ENCODE results near the gene C17orf75.

Gene C17orf75

DNA sequence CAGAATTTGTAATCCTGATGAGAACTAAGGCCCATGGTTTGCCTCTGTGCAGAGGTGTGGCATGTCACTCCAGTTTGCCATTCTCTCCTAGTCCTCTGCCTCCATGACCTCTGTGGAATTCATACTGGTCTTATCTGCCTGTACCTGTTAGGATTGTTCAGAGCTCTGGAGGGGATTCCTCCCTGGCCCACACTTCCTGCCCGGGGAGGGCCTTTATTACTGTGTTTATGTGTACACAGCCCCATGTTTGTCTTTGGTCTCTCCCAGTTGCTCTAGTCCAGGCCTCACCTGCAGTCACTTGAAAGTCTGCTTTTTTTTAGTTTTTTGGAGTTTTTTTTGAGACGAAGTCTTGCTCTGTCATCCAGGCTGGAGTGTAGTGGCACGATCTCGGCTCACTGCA is 39.9 kb downstream of the C17orf75 start:
- POLR2A ChIA-PET = no interaction called here
- peaks cover 0 to 4% of the 10 kb centered on the region in 2 experiments; a peak in 2 of 3 replicates for H3K36me3 ChIP-seq (ENCODE audit: control insufficient read depth in 2 of 2, insufficient read depth in 1 of 2, low read length in 2 of 2)

DNA sequence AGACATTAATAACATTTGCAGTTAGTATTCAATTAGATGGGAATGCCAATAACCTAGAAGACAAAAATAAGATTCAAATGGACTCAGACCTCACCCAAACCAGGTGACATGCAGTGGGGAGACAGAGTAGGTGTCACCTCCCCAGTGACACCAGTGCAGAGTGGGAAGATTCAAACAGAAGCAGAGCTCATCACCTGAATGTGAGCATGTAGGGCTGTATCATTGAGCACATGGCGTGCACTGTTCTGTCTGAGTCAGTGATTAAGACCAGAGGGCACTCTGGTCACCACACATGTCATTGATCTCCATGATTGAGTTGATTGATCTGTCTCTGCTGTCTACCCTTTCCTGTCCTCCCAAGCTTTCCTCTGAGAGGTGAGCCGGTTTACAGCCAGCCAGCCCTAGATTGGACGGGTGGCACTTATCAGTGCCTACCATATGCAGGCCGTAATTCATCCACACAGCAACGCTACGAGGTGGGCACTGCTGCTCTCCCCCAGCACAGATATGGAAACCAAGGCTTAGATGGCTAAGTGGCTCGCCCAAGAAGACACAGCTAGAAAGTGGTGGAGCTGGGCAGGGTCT is 42.3 kb downstream of the C17orf75 start:
- H3K4me1 ChIP-seq (ENCODE audit: control insufficient read depth, insufficient read depth, low read length) = peaks cover 42% of the 10 kb centered on the region
- no peak overlapping the region for H3K4me3 ChIP-seq (ENCODE audit: low read depth, low read length)
- H3K36me3 ChIP-seq (ENCODE audit: control insufficient read depth in 2 of 2, insufficient read depth in 1 of 2, low read length in 2 of 2) = peaks cover 0 to 8% of the 10 kb centered on the region in 2 experiments; a peak in 2 of 3 replicates
- ChIA-PET POLR2A (no interaction called here), CTCF (no interaction called here)
- H3K27ac ChIP-seq (ENCODE audit: extremely low read depth, low read depth, low read length) = peak overlapping the region; percentile 89
- H3K9me3 ChIP-seq (ENCODE audit: control insufficient read depth, insufficient read depth, low read depth, low read length) = no peaks in the 10 kb centered on the region
- no peak for TF ChIP-seq ZNF707 (tag by site-specific recombination; IDR thresholded peaks at IDR 0.05)
- TF ChIP-seq ZNF394 (tag by site-specific recombination; IDR thresholded peaks at IDR 0.05; ENCODE audit: borderline replicate concordance) = no peak
- TF ChIP-seq ZNF157 (tag by site-specific recombination; IDR thresholded peaks at IDR 0.05) = no peak
- TF ChIP-seq ZNF664 (tag by site-specific recombination; IDR thresholded peaks at IDR 0.05) = no peak
- no peak for TF ChIP-seq ZNF610 (tag by site-specific recombination; IDR thresholded peaks at IDR 0.05; ENCODE audit: borderline replicate concordance)
- TF ChIP-seq, protein P1, sequence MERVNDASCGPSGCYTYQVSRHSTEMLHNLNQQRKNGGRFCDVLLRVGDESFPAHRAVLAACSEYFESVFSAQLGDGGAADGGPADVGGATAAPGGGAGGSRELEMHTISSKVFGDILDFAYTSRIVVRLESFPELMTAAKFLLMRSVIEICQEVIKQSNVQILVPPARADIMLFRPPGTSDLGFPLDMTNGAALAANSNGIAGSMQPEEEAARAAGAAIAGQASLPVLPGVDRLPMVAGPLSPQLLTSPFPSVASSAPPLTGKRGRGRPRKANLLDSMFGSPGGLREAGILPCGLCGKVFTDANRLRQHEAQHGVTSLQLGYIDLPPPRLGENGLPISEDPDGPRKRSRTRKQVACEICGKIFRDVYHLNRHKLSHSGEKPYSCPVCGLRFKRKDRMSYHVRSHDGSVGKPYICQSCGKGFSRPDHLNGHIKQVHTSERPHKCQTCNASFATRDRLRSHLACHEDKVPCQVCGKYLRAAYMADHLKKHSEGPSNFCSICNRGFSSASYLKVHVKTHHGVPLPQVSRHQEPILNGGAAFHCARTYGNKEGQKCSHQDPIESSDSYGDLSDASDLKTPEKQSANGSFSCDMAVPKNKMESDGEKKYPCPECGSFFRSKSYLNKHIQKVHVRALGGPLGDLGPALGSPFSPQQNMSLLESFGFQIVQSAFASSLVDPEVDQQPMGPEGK (tag by site-specific recombination; IDR thresholded peaks at IDR 0.05) = no peak
- TF ChIP-seq ZNF174 (tag by site-specific recombination; IDR thresholded peaks at IDR 0.05) = no peak
- TF ChIP-seq ZNF239 (tag by site-specific recombination; IDR thresholded peaks at IDR 0.05) = no peak
- TF ChIP-seq ZNF548 (tag by site-specific recombination; IDR thresholded peaks at IDR 0.05) = no peak
- TF ChIP-seq, protein P2, sequence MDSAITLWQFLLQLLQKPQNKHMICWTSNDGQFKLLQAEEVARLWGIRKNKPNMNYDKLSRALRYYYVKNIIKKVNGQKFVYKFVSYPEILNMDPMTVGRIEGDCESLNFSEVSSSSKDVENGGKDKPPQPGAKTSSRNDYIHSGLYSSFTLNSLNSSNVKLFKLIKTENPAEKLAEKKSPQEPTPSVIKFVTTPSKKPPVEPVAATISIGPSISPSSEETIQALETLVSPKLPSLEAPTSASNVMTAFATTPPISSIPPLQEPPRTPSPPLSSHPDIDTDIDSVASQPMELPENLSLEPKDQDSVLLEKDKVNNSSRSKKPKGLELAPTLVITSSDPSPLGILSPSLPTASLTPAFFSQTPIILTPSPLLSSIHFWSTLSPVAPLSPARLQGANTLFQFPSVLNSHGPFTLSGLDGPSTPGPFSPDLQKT (IDR thresholded peaks at IDR 0.05; ENCODE audit: borderline replicate concordance, low read depth, low read length) = no peak
- TF ChIP-seq TRIM28 (IDR thresholded peaks at IDR 0.05; ENCODE audit: borderline replicate concordance, low read length) = no peak
- TF ChIP-seq ZNF416 (tag by site-specific recombination; IDR thresholded peaks at IDR 0.05) = no peak
- TF ChIP-seq GFI1B (tag by site-specific recombination; IDR thresholded peaks at IDR 0.05) = no peak
- no peak for TF ChIP-seq ZNF768 (tag by site-specific recombination; IDR thresholded peaks at IDR 0.05)

More for the DNA sequence above, 39.9 kb downstream of the C17orf75 start:
- H3K9me3 ChIP-seq (ENCODE audit: control insufficient read depth, insufficient read depth, low read depth, low read length) = no peaks in the 10 kb centered on the region
- TF ChIP-seq ZNF530 (tag by site-specific recombination; IDR thresholded peaks at IDR 0.05; ENCODE audit: low read depth) = no peak
- no peak for TF ChIP-seq ZNF366 (tag by site-specific recombination; conservative IDR thresholded peaks at IDR 0.05)
- TF ChIP-seq ZNF585B (tag by site-specific recombination; IDR thresholded peaks at IDR 0.05) = no peak
- peak; percentile 46; the same call in 1 of the 2 replicates for TF ChIP-seq WT1 (tag by site-specific recombination; IDR thresholded peaks at IDR 0.05)
- no peak for TF ChIP-seq ZNF174 (tag by site-specific recombination; IDR thresholded peaks at IDR 0.05)
- TF ChIP-seq ZNF558 (tag by site-specific recombination; IDR thresholded peaks at IDR 0.05) = no peak
- TF ChIP-seq, protein P3, sequence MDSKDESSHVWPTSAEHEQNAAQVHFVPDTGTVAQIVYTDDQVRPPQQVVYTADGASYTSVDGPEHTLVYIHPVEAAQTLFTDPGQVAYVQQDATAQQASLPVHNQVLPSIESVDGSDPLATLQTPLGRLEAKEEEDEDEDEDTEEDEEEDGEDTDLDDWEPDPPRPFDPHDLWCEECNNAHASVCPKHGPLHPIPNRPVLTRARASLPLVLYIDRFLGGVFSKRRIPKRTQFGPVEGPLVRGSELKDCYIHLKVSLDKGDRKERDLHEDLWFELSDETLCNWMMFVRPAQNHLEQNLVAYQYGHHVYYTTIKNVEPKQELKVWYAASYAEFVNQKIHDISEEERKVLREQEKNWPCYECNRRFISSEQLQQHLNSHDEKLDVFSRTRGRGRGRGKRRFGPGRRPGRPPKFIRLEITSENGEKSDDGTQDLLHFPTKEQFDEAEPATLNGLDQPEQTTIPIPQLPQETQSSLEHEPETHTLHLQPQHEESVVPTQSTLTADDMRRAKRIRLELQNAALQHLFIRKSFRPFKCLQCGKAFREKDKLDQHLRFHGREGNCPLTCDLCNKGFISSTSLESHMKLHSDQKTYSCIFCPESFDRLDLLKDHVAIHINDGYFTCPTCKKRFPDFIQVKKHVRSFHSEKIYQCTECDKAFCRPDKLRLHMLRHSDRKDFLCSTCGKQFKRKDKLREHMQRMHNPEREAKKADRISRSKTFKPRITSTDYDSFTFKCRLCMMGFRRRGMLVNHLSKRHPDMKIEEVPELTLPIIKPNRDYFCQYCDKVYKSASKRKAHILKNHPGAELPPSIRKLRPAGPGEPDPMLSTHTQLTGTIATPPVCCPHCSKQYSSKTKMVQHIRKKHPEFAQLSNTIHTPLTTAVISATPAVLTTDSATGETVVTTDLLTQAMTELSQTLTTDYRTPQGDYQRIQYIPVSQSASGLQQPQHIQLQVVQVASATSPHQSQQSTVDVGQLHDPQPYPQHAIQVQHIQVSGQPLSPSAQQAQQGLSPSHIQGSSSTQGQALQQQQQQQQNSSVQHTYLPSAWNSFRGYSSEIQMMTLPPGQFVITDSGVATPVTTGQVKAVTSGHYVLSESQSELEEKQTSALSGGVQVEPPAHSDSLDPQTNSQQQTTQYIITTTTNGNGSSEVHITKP (tag by site-specific recombination; IDR thresholded peaks at IDR 0.05) = peak; percentile 63
- no peak for TF ChIP-seq REPIN1 (tag by site-specific recombination; IDR thresholded peaks at IDR 0.05; ENCODE audit: low read depth)
- no peak for TF ChIP-seq ZNF391 (tag by site-specific recombination; IDR thresholded peaks at IDR 0.05; ENCODE audit: borderline replicate concordance, low read depth)
- TF ChIP-seq, protein P4, sequence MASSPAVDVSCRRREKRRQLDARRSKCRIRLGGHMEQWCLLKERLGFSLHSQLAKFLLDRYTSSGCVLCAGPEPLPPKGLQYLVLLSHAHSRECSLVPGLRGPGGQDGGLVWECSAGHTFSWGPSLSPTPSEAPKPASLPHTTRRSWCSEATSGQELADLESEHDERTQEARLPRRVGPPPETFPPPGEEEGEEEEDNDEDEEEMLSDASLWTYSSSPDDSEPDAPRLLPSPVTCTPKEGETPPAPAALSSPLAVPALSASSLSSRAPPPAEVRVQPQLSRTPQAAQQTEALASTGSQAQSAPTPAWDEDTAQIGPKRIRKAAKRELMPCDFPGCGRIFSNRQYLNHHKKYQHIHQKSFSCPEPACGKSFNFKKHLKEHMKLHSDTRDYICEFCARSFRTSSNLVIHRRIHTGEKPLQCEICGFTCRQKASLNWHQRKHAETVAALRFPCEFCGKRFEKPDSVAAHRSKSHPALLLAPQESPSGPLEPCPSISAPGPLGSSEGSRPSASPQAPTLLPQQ (tag by site-specific recombination; IDR thresholded peaks at IDR 0.05) = no peak
- no peak for TF ChIP-seq ZFP69B (tag by site-specific recombination; IDR thresholded peaks at IDR 0.05)
- no peak for TF ChIP-seq ZNF214 (tag by site-specific recombination; IDR thresholded peaks at IDR 0.05; ENCODE audit: borderline replicate concordance)
- TF ChIP-seq, protein P1 (tag by site-specific recombination; IDR thresholded peaks at IDR 0.05) = no peak
- TF ChIP-seq MYNN (tag by site-specific recombination; IDR thresholded peaks at IDR 0.05; ENCODE audit: borderline replicate concordance) = no peak
- peak; percentile 71 for TF ChIP-seq GLIS1 (tag by site-specific recombination; IDR thresholded peaks at IDR 0.05)
- TF ChIP-seq GLIS2 (tag by site-specific recombination; IDR thresholded peaks at IDR 0.05) = no peak
- peaks cover 42% of the 10 kb centered on the region for H3K4me1 ChIP-seq (ENCODE audit: control insufficient read depth, insufficient read depth, low read length)
- CTCF ChIA-PET = interaction anchor here (0.7 kb wide), 1 partner anchor 30 kb away, joined by 4 read pairs; no protein-coding TSS in a partner anchor
- H3K4me3 ChIP-seq (ENCODE audit: low read depth, low read length) = no peak overlapping the region
- no peak overlapping the region for H3K27ac ChIP-seq (ENCODE audit: extremely low read depth, low read depth, low read length)

Data from HEK293 (cell line).